Peyer's patch (tissue), 4 donors: ENCODE results near the gene PITRM1. TPM values are rescaled to one million over a fixed set of nuclear protein-coding genes. Genes with fewer than 3 reads are reported as not detected.

Source experiments
- DNase-seq, 3 donors: peaks; one replicate each; pipeline ENCODE4 v3.0.0-alpha.2; 2017 to 2019
- H3K27ac ChIP-seq, 4 donors: fragments of 200-600 bp; sonication (generic); one replicate each; pipeline ENCODE4 v1.5.1; 2016 to 2019
- H3K27me3 ChIP-seq, 2 donors: fragments of 200-600 bp; sonication (generic); one replicate each; pipeline ENCODE4 v1.5.1; 2019
- H3K36me3 ChIP-seq, 3 donors: fragments of 200-600 bp; sonication (generic); one replicate each; pipeline ENCODE4 v1.5.1; 2016 to 2019
- H3K4me1 ChIP-seq, 4 donors: fragments of 200-600 bp; sonication (generic); one replicate each; pipeline ENCODE4 v1.5.1; 2016 to 2019
- H3K4me3 ChIP-seq, 4 donors: fragments of 200-600 bp; sonication (generic); 1 replicate in 3 of 4; 2 replicates in 1 of 4; pipeline ENCODE4 v1.5.1; 2016 to 2019; ENCODE audit warnings: mild to moderate bottlenecking in 1 of 4
- H3K9me3 ChIP-seq, 4 donors: fragments of 200-600 bp; sonication (generic); one replicate each; pipeline ENCODE4 v1.5.1; 2016 to 2019; ENCODE audit warnings: mild to moderate bottlenecking in 1 of 4
- POLR2A ChIP-seq, 2 donors: fragments of 450-650 bp; IDR thresholded peaks; one replicate each; pipeline ENCODE4 v1.5.1; 2017; ENCODE audit warnings: antibody characterized with exemption in 2 of 2, mild to moderate bottlenecking in 2 of 2, moderate library complexity in 2 of 2
- total RNA-seq, 4 donors: library from RNA; depleted of rRNA; stranded (reverse); fragments of >200 nt; gene quantifications; one replicate each; pipeline ENCODE4 v1.1.0, GENCODE V29; 2016
- TF ChIP-seq, protein P1 (sequence below), 6 experiments: fragments of 450-650 bp in 4 of 6; fragments of 200-600 bp in 2 of 6; sonication (generic) in 1 of 6; IDR thresholded peaks; one replicate each; pipeline ENCODE4 v1.5.1; 2017 to 2019; ENCODE audit warnings: antibody characterized with exemption in 6 of 6, mild to moderate bottlenecking in 3 of 6, moderate library complexity in 1 of 6

PITRM1 gene
- total RNA-seq, 4 donors from 2014 or later = 54.5 to 71.3 (median 63.7) TPM

DNA sequence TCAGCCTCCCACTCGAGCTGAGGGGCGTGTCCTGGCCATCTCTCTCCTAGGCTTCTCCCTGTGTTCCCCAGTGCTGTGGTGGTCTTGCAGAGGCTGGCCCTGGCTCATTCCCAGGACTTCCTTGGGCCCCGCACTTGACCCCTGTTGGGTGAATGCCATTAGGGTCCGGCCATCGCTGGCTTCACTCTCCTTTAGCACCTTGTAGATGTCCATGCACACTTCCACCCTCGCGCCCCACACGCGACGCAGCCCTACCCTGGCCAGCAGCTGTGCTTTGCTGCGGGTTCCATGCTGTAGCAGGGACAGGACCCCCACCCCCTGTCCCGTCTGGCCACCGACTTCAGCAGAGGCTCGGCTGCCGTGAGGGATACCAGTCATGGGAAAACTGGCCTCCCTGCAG lies 46.3 kb downstream of the PITRM1 start:
- no peak for TF ChIP-seq POLR2A (IDR thresholded peaks at IDR 0.05)
- TF ChIP-seq, protein P1, sequence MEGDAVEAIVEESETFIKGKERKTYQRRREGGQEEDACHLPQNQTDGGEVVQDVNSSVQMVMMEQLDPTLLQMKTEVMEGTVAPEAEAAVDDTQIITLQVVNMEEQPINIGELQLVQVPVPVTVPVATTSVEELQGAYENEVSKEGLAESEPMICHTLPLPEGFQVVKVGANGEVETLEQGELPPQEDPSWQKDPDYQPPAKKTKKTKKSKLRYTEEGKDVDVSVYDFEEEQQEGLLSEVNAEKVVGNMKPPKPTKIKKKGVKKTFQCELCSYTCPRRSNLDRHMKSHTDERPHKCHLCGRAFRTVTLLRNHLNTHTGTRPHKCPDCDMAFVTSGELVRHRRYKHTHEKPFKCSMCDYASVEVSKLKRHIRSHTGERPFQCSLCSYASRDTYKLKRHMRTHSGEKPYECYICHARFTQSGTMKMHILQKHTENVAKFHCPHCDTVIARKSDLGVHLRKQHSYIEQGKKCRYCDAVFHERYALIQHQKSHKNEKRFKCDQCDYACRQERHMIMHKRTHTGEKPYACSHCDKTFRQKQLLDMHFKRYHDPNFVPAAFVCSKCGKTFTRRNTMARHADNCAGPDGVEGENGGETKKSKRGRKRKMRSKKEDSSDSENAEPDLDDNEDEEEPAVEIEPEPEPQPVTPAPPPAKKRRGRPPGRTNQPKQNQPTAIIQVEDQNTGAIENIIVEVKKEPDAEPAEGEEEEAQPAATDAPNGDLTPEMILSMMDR (IDR thresholded peaks at IDR 0.05) = no peak
- no peak for DNase-seq
- Histone ChIP-seq H3K36me3 (peaks cover 0 to 72% (median 0%) of the 10 kb centered on the region in 3 donors), H3K9me3 (no peaks in the 10 kb centered on the region), H3K4me1 (no peaks in the 10 kb centered on the region), H3K27me3 (no peaks in the 10 kb centered on the region), H3K27ac (no peak overlapping the region), H3K4me3 (no peak overlapping the region)

DNA sequence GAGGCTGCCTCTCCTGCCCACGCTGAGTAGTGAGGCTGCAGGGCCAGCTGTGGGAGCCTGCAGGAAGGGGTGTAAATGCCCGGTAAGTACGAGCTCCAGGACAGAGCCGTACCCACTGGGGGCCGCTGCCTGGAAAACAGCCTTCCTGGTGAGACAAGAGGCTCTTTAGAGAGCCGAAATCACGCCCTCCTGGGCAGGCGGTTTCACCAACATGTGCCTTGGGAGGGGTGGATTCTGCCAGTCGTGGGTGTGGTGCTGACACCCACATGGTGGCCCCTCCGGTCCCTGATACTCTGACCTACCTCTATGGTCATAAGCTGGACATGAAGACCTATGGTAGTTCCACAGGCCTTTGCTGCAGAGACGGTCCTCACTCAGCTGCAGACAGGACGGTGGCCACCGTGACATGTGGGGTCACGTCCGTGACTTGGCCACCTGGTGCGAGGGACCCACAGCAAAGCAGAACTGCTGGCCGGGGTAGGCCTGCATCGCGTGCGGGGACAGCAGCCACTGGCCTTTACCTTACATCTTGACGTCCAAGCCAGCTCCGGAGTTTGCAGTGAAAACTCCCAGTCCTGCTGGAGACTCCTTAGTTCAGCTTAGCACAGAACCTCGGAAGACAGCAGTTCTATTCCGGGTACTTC lies 46.9 kb downstream of the PITRM1 start:
- no peak overlapping the region for H3K4me3 ChIP-seq
- H3K9me3 ChIP-seq = no peaks in the 10 kb centered on the region
- TF ChIP-seq, protein P1 (IDR thresholded peaks at IDR 0.05) = no peak
- TF ChIP-seq POLR2A (IDR thresholded peaks at IDR 0.05) = no peak
- H3K27ac ChIP-seq = no peak overlapping the region
- H3K4me1 ChIP-seq = no peaks in the 10 kb centered on the region
- no peak for DNase-seq
- peaks cover 0 to 69% (median 0%) of the 10 kb centered on the region in 3 donors for H3K36me3 ChIP-seq
- H3K27me3 ChIP-seq = no peaks in the 10 kb centered on the region

DNA sequence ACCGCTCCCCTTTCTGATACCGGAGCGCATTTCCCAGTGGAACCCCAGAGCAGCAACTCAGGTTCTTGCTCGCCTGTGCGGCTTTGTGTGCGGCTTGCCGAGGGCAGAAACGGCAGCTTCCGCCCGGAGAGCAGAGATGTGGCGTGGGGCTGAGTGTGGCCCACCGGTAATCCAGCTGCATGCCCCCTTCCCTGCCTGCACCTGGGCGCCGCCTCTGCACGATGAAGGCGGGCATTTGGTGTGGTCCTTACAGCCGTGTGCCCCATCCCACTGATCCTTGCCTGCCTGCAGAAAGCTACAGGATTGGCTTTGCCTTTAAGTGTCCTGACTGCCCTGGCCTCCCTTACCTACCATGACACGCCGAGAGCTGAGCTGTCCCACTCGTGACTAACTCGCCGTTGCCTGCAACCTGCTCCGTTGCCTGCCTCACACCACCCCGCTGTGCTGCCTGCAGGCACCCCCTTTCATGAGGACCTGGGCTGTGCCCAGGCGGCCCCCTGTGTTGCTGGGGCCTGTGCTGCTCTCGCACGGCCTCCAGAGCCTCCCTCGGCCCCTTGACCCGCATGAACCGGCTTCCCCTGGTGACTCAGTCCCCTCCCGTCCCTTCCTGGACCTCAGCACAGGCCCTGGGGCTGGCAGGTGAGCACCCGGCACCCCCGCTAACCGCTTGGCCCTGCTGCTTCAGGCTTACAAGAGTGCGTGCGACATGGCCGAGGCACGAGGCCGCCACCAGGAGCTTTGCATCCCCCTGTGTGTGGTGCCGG lies 48.0 kb downstream of the PITRM1 start:
- Histone ChIP-seq H3K4me1 (no peaks in the 10 kb centered on the region), H3K36me3 (peaks cover 0 to 67% (median 0%) of the 10 kb centered on the region in 3 donors), H3K27ac (no peak overlapping the region), H3K27me3 (no peaks in the 10 kb centered on the region), H3K9me3 (no peaks in the 10 kb centered on the region), H3K4me3 (no peak overlapping the region)
- DNase-seq = no peak
- TF ChIP-seq, protein P1 (IDR thresholded peaks at IDR 0.05) = no peak
- no peak for TF ChIP-seq POLR2A (IDR thresholded peaks at IDR 0.05)

DNA sequence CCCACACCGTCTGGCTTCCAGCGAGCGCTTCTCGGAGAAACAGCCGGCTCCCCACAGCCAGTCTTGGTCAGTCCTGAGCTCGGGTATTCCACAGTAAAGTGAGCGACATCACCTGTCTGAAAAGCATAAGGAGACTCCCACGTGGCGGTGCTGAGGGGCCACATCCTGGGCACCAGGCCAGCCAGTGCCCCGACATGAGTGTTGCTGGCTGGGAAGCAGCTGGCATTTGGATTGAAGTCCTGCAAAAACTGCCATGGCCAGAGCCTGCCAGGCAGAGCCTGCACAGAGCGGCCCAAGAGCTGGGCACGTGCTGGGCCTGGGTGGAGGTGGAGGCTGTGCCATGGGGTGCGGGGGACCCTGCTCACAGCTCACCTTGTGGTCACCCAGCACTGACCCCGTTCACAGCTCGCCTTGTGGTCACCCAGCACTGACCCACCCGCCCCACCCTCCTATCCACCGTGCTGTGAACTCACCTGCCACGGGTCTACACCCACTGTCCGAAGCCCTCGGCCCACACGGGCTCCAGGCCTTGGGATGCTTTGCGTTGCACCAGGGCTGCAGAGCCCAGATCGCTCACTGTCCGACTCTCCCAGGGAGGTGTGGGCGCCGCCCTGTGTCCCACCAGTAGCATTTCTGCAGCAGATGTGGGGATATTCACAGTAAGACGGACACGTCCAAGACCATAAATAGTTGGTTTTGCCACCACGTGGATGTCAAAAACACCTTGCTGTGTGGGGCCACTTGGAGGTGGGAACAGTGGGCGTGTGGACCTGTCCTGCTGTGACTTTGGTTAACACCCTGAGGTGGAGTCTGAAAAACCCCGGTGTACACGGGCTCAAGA lies 48.8 kb downstream of the PITRM1 start:
- H3K36me3 ChIP-seq = peaks cover 0 to 68% (median 0%) of the 10 kb centered on the region in 3 donors
- no peaks in the 10 kb centered on the region for H3K9me3 ChIP-seq
- no peaks in the 10 kb centered on the region for H3K4me1 ChIP-seq
- no peak overlapping the region for H3K27ac ChIP-seq
- H3K27me3 ChIP-seq = no peaks in the 10 kb centered on the region
- H3K4me3 ChIP-seq = no peak overlapping the region
- TF ChIP-seq, protein P1 (IDR thresholded peaks at IDR 0.05) = no peak
- no peak for TF ChIP-seq POLR2A (IDR thresholded peaks at IDR 0.05)
- no peak for DNase-seq

DNA sequence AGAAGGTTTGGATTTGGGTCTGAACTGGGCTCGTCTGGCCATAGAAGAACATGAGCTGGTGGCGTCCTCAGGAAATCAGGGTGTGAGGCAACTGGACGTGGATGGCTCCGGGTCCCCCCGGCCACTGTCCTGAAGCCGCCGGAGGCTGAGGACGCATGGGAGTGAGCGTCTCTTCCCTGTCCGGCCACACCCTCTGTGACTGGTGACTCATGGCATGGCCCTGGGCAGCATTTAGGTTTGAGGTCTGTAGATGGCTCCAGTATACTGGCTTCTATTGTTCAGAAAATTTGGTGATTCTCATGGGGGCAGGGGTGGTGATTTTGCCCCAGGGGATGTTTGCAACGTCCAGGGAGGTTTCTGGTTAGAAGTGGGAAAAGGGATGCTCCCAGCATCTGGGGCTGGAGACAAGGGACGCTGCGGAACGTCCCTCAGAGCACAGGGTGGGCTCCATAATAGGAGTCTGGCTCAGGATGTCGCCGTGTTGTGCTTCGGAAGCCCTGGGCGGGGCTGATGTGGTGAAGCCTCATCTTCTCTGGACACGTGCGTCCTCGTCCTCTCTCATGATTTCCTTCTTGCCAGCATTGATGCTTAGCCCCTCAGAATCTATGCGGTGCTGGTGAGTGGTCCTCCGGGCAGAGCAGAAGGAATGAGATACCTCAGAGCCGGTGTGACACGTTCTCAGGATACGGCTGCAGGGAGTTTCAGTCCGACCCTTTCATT lies 49.9 kb downstream of the PITRM1 start:
- Histone ChIP-seq H3K9me3 (no peaks in the 10 kb centered on the region), H3K4me1 (no peaks in the 10 kb centered on the region), H3K4me3 (no peak overlapping the region), H3K27ac (no peak overlapping the region), H3K27me3 (no peaks in the 10 kb centered on the region), H3K36me3 (peaks cover 0 to 71% (median 0%) of the 10 kb centered on the region in 3 donors)
- no peak for DNase-seq
- no peak for TF ChIP-seq POLR2A (IDR thresholded peaks at IDR 0.05)
- TF ChIP-seq, protein P1 (IDR thresholded peaks at IDR 0.05) = no peak
